HG02943 (cell line): ENCODE data around the gene ARHGAP26.

Source experiments
- ATAC-seq: cut with Tn5 transposase; IDR thresholded peaks from one replicate; pipeline ENCODE4 v1.9.1; 2021; ENCODE audit warnings: mild to moderate bottlenecking, low read depth, moderate library complexity; ENCODE audit not compliant: unreplicated experiment

Gene ARHGAP26

GRCh38 chr5:142769793-142770649, at the start of gene ARHGAP26:
TSS of gene ARHGAP26 (plus strand) at chr5:142770377. CDS start at chr5:142770762, 385 bp downstream.
- ATAC-seq = peak; percentile 98

GRCh38 chr5:142720641-142721271, 49.4 kb upstream of the ARHGAP26 start:
- no peak for ATAC-seq

GRCh38 chr5:142722146-142722545, 48.0 kb upstream of the ARHGAP26 start:
- ATAC-seq = no peak

- no peak for ATAC-seq
Observed at GRCh38 chr5:142722896-142723295, 47.3 kb upstream of the ARHGAP26 start.

- ATAC-seq = no peak
Observed at GRCh38 chr5:142724821-142725220, 45.4 kb upstream of the ARHGAP26 start.

DNA sequence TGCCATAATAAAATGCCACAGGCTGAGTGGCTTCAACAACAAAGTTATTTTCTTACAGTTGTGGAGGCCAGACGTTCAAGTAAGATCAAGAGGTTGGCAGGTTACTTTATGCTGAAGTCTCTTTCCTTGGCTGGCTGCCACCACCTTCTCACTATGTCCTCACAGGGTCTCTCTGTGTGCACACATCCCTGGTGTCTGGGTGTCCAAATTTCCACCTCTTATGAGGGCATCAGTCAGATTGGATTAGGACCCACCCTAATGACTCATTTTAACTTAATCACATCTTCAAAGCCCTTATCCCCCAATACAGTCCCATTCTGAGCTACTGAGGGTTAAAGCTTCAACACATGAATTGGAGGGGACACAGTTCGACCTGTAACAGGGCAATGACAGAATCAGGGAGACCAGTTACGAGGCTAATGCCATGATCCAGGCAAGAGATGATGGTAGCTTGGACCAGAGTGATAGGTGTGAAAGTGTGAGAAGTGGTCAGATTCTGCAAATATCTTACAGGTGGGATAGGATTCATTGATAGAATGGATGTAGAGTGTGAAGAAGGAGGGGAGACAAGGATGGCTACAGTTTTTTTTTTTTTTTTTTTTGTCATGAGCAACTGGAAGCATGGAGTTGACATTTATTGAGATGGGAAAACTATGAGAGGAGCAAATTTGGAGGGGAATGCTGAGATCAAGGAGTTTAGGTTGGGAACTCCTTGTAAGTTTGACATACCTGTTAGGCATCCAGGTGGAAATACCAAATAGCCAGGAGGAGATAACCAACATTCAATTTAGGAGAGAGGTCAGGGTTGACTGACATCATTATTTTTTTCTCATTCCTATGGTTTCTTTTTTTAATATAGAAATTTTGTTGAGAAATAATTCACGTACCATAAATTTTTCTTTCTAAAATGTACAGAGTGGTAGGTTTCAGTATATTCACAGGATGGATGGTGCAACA, 44.7 kb upstream of the ARHGAP26 start:
- no peak for ATAC-seq

GRCh38 chr5:142726188-142726731, 43.9 kb upstream of the ARHGAP26 start:
- no peak for ATAC-seq

- ATAC-seq = no peak
Observed at GRCh38 chr5:142727735-142728047, 42.5 kb upstream of the ARHGAP26 start.

- no peak for ATAC-seq
Observed at GRCh38 chr5:142735323-142736246, 34.6 kb upstream of the ARHGAP26 start.

DNA sequence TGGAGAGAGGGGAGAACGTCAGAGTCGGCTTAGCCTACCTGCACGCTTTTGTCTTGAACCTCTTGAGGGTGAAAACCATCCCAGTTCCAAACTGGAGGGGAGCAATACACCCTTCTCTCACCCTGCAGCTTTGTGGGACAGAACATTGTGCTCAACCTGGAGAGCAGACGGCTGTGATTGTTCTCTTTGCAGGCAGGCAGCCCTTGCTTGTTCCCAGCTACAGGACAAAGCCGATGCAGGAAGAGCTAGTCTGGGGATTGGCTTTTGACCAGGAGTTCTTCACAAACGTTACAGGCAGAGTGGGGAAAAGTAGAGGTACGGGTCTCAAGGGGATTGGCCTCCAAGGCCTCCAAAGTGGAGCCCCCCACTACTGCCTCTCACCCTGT, 33.9 kb upstream of the ARHGAP26 start:
- no peak for ATAC-seq

GRCh38 chr5:142737179-142737578, 33.0 kb upstream of the ARHGAP26 start:
- ATAC-seq = no peak

- ATAC-seq = no peak
Observed at GRCh38 chr5:142740474-142741242, 29.5 kb upstream of the ARHGAP26 start.

DNA sequence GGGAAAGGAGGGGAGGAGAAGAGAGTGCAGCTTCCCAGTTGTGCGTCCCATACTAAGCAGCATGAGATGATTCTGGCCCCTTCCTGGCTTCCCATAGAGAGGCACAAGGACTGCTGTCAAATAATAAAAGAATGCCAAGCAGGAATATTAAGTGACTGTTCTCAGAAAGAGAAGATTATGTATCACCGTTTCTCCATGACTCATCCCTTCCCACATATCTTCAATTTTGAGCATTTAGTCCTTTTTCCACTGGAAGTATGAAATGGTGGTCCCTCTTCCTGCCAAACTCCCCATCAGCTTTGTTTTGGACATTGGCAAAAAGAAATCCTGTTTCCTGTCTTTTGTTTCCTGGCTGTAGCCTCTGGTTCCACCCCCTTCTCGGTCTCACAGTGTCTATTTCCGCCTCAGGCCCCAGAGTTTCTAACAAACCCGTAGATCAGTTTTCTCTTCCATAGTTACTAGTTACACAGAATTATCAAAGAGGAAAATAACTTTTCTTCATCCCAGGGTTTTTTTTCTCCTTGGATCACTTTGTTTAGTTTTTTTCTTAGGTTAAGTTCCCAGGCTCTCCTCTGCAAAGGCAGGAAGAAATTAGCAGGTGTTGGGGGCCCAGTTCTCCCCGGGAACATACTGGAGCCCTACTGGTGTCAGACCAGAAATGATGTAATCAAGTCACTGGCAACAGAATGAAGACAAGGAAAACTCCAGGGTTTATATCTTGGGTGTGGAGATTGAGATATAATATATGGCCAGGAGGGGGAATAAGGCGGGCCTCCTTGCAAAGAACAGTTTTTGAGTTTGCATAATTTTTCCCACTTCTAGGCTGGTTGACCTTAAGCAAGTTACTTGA, 26.4 kb upstream of the ARHGAP26 start:
- no peak for ATAC-seq

- no peak for ATAC-seq
Observed at GRCh38 chr5:142745268-142745667, 24.9 kb upstream of the ARHGAP26 start.

DNA sequence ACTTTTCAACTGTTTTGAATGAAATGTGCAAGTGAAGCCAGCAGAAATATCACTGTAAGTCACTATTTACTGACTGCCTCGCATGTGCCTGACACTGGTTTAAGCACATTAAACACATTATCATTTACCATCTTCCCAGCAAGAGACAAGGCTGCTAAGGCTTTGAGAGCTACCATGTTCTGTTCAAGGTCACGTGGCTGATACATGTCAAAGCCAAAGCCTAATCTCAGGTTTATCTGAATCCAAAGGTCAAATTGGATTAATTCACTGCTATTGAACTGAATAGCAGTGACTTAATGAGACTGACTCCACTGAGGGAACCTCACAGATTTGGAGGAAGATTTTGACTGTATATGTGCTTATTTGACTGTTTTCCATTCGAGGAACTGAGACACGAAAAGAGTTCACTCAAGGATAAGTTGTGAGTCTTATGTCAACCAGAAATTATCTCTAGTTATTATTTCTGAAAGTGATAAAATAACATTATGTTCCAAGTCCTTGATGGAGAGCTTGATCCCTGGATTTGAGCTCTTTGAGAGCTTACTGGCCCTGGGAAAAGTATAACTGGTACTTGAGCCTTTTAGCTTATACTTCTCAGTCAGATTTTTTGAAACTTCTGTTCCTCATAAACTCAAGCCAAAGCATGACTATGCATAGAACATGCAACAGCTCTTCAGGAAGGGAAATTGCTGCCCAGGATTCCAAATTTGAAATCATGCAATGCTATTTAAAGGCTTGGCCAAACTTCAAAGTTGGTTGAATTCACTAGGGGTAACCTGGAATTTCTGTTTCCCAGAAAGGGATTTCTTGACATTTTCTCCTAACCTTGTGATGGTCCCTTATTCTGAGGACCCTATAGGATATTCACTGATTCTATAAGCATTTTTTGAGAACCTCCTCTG, 23.4 kb upstream of the ARHGAP26 start:
- no peak for ATAC-seq

DNA sequence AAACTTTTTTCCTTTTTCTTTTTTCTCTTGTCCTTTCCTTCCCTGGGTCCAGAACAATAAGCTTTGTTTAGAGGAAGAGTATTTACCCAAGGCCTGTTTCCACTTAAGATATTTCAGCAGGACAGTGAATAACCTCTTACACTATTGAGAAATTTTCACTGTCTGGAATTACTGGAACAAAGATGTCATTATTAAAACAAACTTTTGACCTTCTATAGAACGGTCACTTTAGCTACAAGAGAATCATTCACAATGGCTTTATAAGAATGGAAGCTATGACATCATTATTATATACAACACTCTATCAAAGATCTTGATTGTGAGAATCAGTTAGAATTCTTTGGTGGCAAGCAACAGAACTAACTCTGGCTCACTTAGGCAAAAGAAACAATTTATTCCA, 22.0 kb upstream of the ARHGAP26 start:
- no peak for ATAC-seq
